GM23248 (cell line): ENCODE results near the gene ALDH1A3.

Experiments
- EZH2 ChIP-seq: fragments of 200-600 bp; sonication (generic); IDR thresholded peaks from 2 replicates; pipeline ENCODE4 v1.6.1; 2018; ENCODE audit warnings: antibody characterized with exemption, mild to moderate bottlenecking; ENCODE audit not compliant: insufficient read depth, poor library complexity, severe bottlenecking
- EZH2phosphoT487 ChIP-seq: fragments of 200-600 bp; sonication (generic); IDR thresholded peaks from 2 replicates; pipeline ENCODE4 v1.6.1; 2018; ENCODE audit warnings: antibody characterized with exemption, moderate library complexity, mild to moderate bottlenecking, low read depth; ENCODE audit not compliant: insufficient read depth

DNA sequence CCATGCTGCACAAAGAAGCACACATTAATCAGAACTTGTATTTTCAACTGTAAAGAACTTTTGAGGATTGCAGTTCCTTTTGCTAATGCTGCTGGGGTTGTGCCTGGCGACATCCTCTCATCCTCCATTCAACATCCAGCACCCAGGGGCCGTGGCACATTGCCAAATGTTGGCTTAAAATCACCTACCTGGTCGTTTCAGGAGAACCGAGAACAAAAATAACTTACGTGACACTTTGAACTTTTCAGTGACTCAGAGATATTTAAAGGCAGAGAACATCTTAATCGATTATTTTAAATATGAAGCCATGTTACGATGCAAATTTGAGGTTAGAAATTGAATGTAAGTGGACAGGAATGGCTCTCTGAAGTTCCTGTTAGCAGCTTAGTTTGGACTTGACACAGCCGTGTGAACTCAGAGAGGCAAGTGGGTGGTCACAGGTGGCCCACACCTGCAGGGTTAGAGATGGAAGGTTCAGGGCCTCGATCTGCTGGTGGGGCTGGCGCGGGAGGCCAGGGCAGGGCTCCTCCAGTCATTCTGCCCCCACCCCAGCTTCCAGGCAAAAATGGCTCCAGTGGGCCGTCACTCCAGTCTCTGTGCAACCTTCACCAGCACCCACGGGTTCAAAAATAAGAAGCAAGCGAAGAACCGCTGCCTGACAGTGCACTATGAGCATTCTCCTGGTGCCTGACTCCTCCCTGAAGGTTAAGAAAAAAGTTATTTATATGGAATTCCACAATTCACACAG is 51.7 kb downstream of the ALDH1A3 start:
- no peak for TF ChIP-seq EZH2
- TF ChIP-seq EZH2phosphoT487: no peak
